IMR-90 (cell line): ENCODE data around the gene LCTL.

Experiments
- BHLHE40 ChIP-seq: fragments of 150-350 bp; IDR thresholded peaks from 2 replicates; pipeline ENCODE4 v1.6.1; 2016; ENCODE audit warnings: mild to moderate bottlenecking, low read depth, low read length
- CEBPB ChIP-seq: IDR thresholded peaks from 2 replicates; pipeline ENCODE4 v1.6.1; 2012; ENCODE audit warnings: low read depth, low read length, improper control_type of control experiment
- CHD1 ChIP-seq: IDR thresholded peaks from 2 replicates; pipeline ENCODE4 v1.6.1; 2012; ENCODE audit warnings: low read depth, low read length, improper control_type of control experiment
- ELK1 ChIP-seq: fragments of 150-350 bp; IDR thresholded peaks from 2 replicates; pipeline ENCODE4 v1.6.1; 2016; ENCODE audit warnings: low read depth, mild to moderate bottlenecking, low read length, moderate library complexity, borderline replicate concordance
- FOS ChIP-seq: fragments of 150-350 bp; IDR thresholded peaks from 2 replicates; pipeline ENCODE4 v1.6.1; 2016; ENCODE audit warnings: low read depth, low read length
- MAZ ChIP-seq: IDR thresholded peaks from 2 replicates; pipeline ENCODE4 v1.6.1; 2012; ENCODE audit warnings: low read depth, mild to moderate bottlenecking, low read length, improper control_type of control experiment, moderate library complexity, borderline replicate concordance
- MXI1 ChIP-seq: IDR thresholded peaks from 2 replicates; pipeline ENCODE4 v1.6.1; 2012; ENCODE audit warnings: low read depth, mild to moderate bottlenecking, low read length, moderate library complexity, borderline replicate concordance
- NFE2L2 ChIP-seq: fragments of 150-350 bp; IDR thresholded peaks from 2 replicates; pipeline ENCODE4 v1.6.1; 2016; ENCODE audit warnings: low read depth, mild to moderate bottlenecking, low read length
- POLR2A ChIP-seq: IDR thresholded peaks from 2 replicates; pipeline ENCODE4 v1.6.1; 2012; ENCODE audit warnings: mild to moderate bottlenecking, low read depth, low read length
- RAD21 ChIP-seq: IDR thresholded peaks from 2 replicates; pipeline ENCODE4 v1.6.1; 2012; ENCODE audit warnings: low read length, improper control_type of control experiment
- RCOR1 ChIP-seq: IDR thresholded peaks from 2 replicates; pipeline ENCODE4 v1.6.1; 2012; ENCODE audit warnings: mild to moderate bottlenecking, low read length, improper control_type of control experiment; ENCODE audit not compliant: insufficient replicate concordance
- SMC3 ChIP-seq: fragments of 150-350 bp; IDR thresholded peaks from 2 replicates; pipeline ENCODE4 v1.6.1; 2016; ENCODE audit warnings: low read depth, mild to moderate bottlenecking, antibody characterized with exemption, low read length, moderate library complexity
- USF2 ChIP-seq: fragments of 150-350 bp; IDR thresholded peaks from 2 replicates; pipeline ENCODE4 v1.6.1; 2017; ENCODE audit warnings: mild to moderate bottlenecking, antibody characterized with exemption, low read length, low read depth
- TF ChIP-seq, protein P1 (sequence below): conservative IDR thresholded peaks from 2 replicates; pipeline ENCODE4 v1.5.1; 2012; ENCODE audit warnings: mild to moderate bottlenecking, low read depth, low read length, improper control_type of control experiment

DNA sequence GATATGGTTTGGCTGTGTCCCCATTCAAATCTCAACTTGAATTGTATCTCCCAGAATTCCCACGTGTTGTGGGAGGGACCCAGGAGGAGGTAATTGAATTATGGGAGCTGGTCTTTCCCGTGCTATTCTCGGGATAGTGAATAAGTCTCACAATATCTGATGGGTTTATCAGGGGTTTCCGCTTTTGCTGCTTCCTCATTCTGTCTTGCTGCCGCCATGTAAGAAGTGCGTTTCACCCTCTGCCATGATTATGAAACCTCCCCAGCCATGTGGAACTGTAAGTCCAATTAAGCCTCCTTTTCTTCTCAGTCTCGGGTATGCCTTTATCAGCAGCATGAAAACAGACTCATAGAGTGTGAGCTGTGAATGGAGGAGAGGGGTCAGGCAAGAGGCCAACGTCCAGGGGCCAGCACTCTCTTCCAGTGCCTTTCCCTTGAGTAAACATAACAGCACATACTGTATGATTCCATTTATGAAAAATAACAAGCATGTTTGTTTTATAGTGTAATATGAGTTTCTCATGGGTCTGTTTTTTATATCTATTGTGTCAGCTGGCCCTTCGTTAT lies 16.3 kb upstream of the LCTL start:
- TF ChIP-seq, protein P1, sequence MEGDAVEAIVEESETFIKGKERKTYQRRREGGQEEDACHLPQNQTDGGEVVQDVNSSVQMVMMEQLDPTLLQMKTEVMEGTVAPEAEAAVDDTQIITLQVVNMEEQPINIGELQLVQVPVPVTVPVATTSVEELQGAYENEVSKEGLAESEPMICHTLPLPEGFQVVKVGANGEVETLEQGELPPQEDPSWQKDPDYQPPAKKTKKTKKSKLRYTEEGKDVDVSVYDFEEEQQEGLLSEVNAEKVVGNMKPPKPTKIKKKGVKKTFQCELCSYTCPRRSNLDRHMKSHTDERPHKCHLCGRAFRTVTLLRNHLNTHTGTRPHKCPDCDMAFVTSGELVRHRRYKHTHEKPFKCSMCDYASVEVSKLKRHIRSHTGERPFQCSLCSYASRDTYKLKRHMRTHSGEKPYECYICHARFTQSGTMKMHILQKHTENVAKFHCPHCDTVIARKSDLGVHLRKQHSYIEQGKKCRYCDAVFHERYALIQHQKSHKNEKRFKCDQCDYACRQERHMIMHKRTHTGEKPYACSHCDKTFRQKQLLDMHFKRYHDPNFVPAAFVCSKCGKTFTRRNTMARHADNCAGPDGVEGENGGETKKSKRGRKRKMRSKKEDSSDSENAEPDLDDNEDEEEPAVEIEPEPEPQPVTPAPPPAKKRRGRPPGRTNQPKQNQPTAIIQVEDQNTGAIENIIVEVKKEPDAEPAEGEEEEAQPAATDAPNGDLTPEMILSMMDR = no peak
- TF ChIP-seq BHLHE40 (no peak), POLR2A (no peak), MAZ (no peak), ELK1 (no peak), RAD21 (no peak), MXI1 (no peak), SMC3 (no peak), NFE2L2 (no peak), CHD1 (no peak), FOS (no peak), CEBPB (no peak), RCOR1 (no peak), USF2 (no peak)
